DOHH2 (cell line): ENCODE measurements around the gene EFNA5.

Experiments
- H3F3A ChIP-seq: fragments of 200-600 bp; sonication (generic), shearing (Covaris generic); 2 replicates; pipeline ENCODE4 v1.6.0; 2016; ENCODE audit warnings: antibody characterized with exemption, mild to moderate bottlenecking; ENCODE audit not compliant: control insufficient read depth, insufficient read depth
- H3K27ac ChIP-seq: fragments of 200-600 bp; sonication (generic); 2 replicates; pipeline ENCODE4 v1.5.1; 2014; ENCODE audit warnings: low read depth, mild to moderate bottlenecking, low read length, moderate library complexity
- H3K27me3 ChIP-seq: fragments of 200-600 bp; sonication (generic); 2 replicates; pipeline ENCODE4 v1.6.1; 2014; ENCODE audit warnings: mild to moderate bottlenecking, low read length, mixed read lengths; ENCODE audit not compliant: control insufficient read depth
- H3K36me3 ChIP-seq: fragments of 200-600 bp; sonication (generic); 2 replicates; pipeline ENCODE4 v1.6.1; 2014; ENCODE audit warnings: mild to moderate bottlenecking, low read length, moderate library complexity, mixed read lengths; ENCODE audit not compliant: control insufficient read depth
- H3K4me1 ChIP-seq: fragments of 200-600 bp; sonication (generic); 2 replicates; pipeline ENCODE4 v1.6.1; 2014; ENCODE audit warnings: mild to moderate bottlenecking, low read length, mixed read lengths; ENCODE audit not compliant: control insufficient read depth
- H3K4me2 ChIP-seq: fragments of 200-600 bp; sonication (generic); 2 replicates; pipeline ENCODE4 v1.6.0; 2014; ENCODE audit warnings: mild to moderate bottlenecking, low read length, moderate library complexity
- H3K4me3 ChIP-seq: fragments of 200-600 bp; sonication (generic); 2 replicates; pipeline ENCODE4 v1.5.1; 2014; ENCODE audit warnings: mild to moderate bottlenecking, low read length, mixed read lengths
- H3K79me2 ChIP-seq: fragments of 200-600 bp; sonication (generic); 2 replicates; pipeline ENCODE4 v1.6.1; 2014; ENCODE audit warnings: mild to moderate bottlenecking, low read length, mixed read lengths; ENCODE audit not compliant: control insufficient read depth
- H3K9me2 ChIP-seq: fragments of 200-600 bp; sonication (generic); replicated peaks from 2 replicates; pipeline ENCODE4 v1.6.1; 2014; ENCODE audit warnings: mild to moderate bottlenecking, low read length, mixed read lengths; ENCODE audit not compliant: control insufficient read depth
- H3K9me3 ChIP-seq: fragments of 200-600 bp; sonication (generic); 2 replicates; pipeline ENCODE4 v1.6.1; 2014; ENCODE audit warnings: antibody characterized with exemption, low read length, mixed read lengths; ENCODE audit not compliant: control insufficient read depth, insufficient read depth
- H4K20me1 ChIP-seq: fragments of 200-600 bp; sonication (generic); 2 replicates; pipeline ENCODE4 v1.6.0; 2014; ENCODE audit warnings: low read depth, mild to moderate bottlenecking, antibody characterized with exemption, low read length, moderate library complexity; ENCODE audit not compliant: control insufficient read depth, insufficient read depth
- CTCF ChIP-seq: fragments of 200-600 bp; sonication (generic); IDR thresholded peaks from one replicate; pipeline ENCODE4 v1.5.1; 2014; ENCODE audit warnings: antibody characterized with exemption, mild to moderate bottlenecking, low read depth, low read length; ENCODE audit not compliant: poor library complexity, severe bottlenecking
- EZH2phosphoT487 ChIP-seq: fragments of 200-600 bp; sonication (generic); IDR thresholded peaks from 2 replicates; pipeline ENCODE4 v1.6.1; 2017; ENCODE audit warnings: borderline replicate concordance, mild to moderate bottlenecking, antibody characterized with exemption, low read length, moderate library complexity, mixed read lengths

EFNA5 gene

GRCh38 chr5:107624235-107624634 lies 46.5 kb downstream of the EFNA5 start:
- H3K36me3 ChIP-seq: no peaks in the 10 kb centered on the region
- H3K4me2 ChIP-seq: no peak overlapping the region
- no peaks in the 10 kb centered on the region for H3K79me2 ChIP-seq
- no peak for TF ChIP-seq CTCF
- TF ChIP-seq EZH2phosphoT487: no peak
- H3K27ac ChIP-seq: no peak overlapping the region
- H3K27me3 ChIP-seq: no peaks in the 10 kb centered on the region
- no peaks in the 10 kb centered on the region for H3K9me3 ChIP-seq
- H3K4me1 ChIP-seq: no peaks in the 10 kb centered on the region
- H3K4me3 ChIP-seq: no peak overlapping the region
- H3K9me2 ChIP-seq: no peaks in the 10 kb centered on the region
- no peaks in the 10 kb centered on the region for H4K20me1 ChIP-seq
- no peaks in the 10 kb centered on the region for H3F3A ChIP-seq

- Histone ChIP-seq H3K27me3 (no peaks in the 10 kb centered on the region), H3K9me2 (no peaks in the 10 kb centered on the region), H3K27ac (no peak overlapping the region), H3F3A (no peaks in the 10 kb centered on the region), H3K4me1 (no peaks in the 10 kb centered on the region), H4K20me1 (no peaks in the 10 kb centered on the region), H3K79me2 (no peaks in the 10 kb centered on the region), H3K4me3 (no peak overlapping the region), H3K36me3 (no peaks in the 10 kb centered on the region), H3K9me3 (no peaks in the 10 kb centered on the region), H3K4me2 (no peak overlapping the region)
- TF ChIP-seq CTCF: no peak
- no peak for TF ChIP-seq EZH2phosphoT487
Measured at GRCh38 chr5:107621089-107621488, 49.6 kb downstream of the EFNA5 start.

- no peaks in the 10 kb centered on the region for H3K27me3 ChIP-seq
- no peaks in the 10 kb centered on the region for H3K79me2 ChIP-seq
- no peaks in the 10 kb centered on the region for H3K9me2 ChIP-seq
- H3F3A ChIP-seq: no peaks in the 10 kb centered on the region
- no peak overlapping the region for H3K4me2 ChIP-seq
- no peaks in the 10 kb centered on the region for H3K4me1 ChIP-seq
- H3K36me3 ChIP-seq: no peaks in the 10 kb centered on the region
- TF ChIP-seq EZH2phosphoT487 (no peak), CTCF (no peak)
- no peak overlapping the region for H3K27ac ChIP-seq
- H4K20me1 ChIP-seq: no peaks in the 10 kb centered on the region
- no peaks in the 10 kb centered on the region for H3K9me3 ChIP-seq
- H3K4me3 ChIP-seq: no peak overlapping the region
Measured at GRCh38 chr5:107619781-107620180, 51.0 kb downstream of the EFNA5 start.

GRCh38 chr5:107618242-107618641 lies 52.5 kb downstream of the EFNA5 start:
- no peaks in the 10 kb centered on the region for H3K36me3 ChIP-seq
- H3K9me2 ChIP-seq: no peaks in the 10 kb centered on the region
- TF ChIP-seq CTCF (no peak), EZH2phosphoT487 (no peak)
- H3K27ac ChIP-seq: no peak overlapping the region
- H3K9me3 ChIP-seq: no peaks in the 10 kb centered on the region
- no peaks in the 10 kb centered on the region for H3K79me2 ChIP-seq
- H3K4me1 ChIP-seq: no peaks in the 10 kb centered on the region
- no peaks in the 10 kb centered on the region for H4K20me1 ChIP-seq
- no peak overlapping the region for H3K4me2 ChIP-seq
- no peak overlapping the region for H3K4me3 ChIP-seq
- H3K27me3 ChIP-seq: no peaks in the 10 kb centered on the region
- no peaks in the 10 kb centered on the region for H3F3A ChIP-seq
